K562 (cell line): ENCODE results near the gene LUC7L. TPM values are rescaled to one million over a fixed set of nuclear protein-coding genes. Genes with fewer than 3 reads are reported as not detected.

Experiments used
- STAT6 ChIP-seq: sonication (generic); formaldehyde crosslinking; IDR thresholded peaks from 2 replicates; pipeline ENCODE4 v1.8.1; 2023; ENCODE audit warnings: mild to moderate bottlenecking, missing genetic modification reagents
- ZNF232 ChIP-seq: sonication (generic); formaldehyde crosslinking; IDR thresholded peaks from 2 replicates; pipeline ENCODE4 v1.8.0; 2022; ENCODE audit warnings: mild to moderate bottlenecking, missing genetic modification reagents
- ZNF766 ChIP-seq: fragments of 200-800 bp; sonication (Bioruptor generic); conservative IDR thresholded peaks from 2 replicates; pipeline ENCODE4 v1.6.1; 2016; ENCODE audit warnings: missing genetic modification characterization, missing compliant biosample characterization
- ZSCAN29 ChIP-seq: fragments of 450-650 bp; IDR thresholded peaks from 2 replicates; pipeline ENCODE4 v1.6.1; 2017
- polyA plus RNA-seq, 8 experiments: library from polyadenylated mRNA; depleted of rRNA in 4 of 8; stranded (reverse) in 5 of 8; unstranded in 3 of 8; fragments of >200 nt; fragmentation: Nextera tagmentation in 2 of 8; fragmentation: Illumina TruSeq in 1 of 8; extraction: Ambion mirVana in 2 of 8; extraction: Trizol in 1 of 8; gene quantifications; 2 replicates each; pipeline versions ENCODE4 v1.2.1 to v1.2.3, GENCODE V29; 2011 to 2014; ENCODE audit warnings: inconsistent platforms in 1 of 8, missing spikeins in 1 of 8
- total RNA-seq, 7 experiments: library from RNA; depleted of rRNA in 6 of 7; stranded (reverse); fragments of >200 nt in 6 of 7; fragmentation: Illumina TruSeq in 2 of 7; extraction: Trizol in 2 of 7; gene quantifications; 2 replicates each; pipeline versions ENCODE4 v1.2.1 to v1.2.3, GENCODE V29; 2011 to 2021; ENCODE audit warnings: low replicate concordance in 1 of 7
- TF ChIP-seq, protein P1 (sequence below), 2 experiments: fragments of 250-450 bp in 1 of 2; fragments of 450-650 bp in 1 of 2; sonication (Bioruptor Pico) in 1 of 2; IDR thresholded peaks; 2 replicates each; pipeline versions ENCODE4 v1.6.1 to v1.8.0; 2016 to 2021; ENCODE audit warnings: mild to moderate bottlenecking in 2 of 2, moderate library complexity in 2 of 2, missing compliant biosample characterization in 1 of 2, missing genetic modification characterization in 1 of 2

Gene LUC7L
- total and polyA plus RNA-seq, 9 of the 15 experiments (the other 6 are each of a cell fraction or from before 2014, with no cell fraction given): 1.7 to 93.3 (median 59.5) TPM

DNA sequence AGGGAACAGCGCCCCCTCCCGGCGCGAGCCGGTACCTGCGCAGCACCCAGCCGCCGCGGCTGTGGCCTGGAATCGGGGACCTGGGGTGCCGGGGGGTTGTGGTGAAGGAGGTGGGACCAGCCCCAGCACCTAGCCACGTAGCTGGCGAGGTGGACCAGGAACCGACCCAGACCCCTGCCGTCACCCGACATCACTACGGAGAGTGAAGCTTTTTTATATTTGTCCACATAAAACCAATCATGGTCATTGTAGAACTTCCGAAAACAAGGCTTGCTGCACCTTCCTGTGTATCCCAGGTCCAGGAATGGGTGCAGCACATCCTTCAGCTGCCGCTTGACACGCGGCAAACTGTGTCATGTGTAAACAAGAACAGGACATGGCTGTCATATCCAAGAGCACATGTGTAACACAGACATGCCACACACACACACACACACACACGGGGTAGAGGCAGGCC, 47.7 kb downstream of the LUC7L start (continued):
- TF ChIP-seq ZNF766 (no peak), STAT6 (CRISPR knock-in tag) (no peak; the same call in 1 of the 2 replicates), ZNF232 (CRISPR knock-in tag) (no peak), ZSCAN29 (no peak)
- TF ChIP-seq, protein P1, sequence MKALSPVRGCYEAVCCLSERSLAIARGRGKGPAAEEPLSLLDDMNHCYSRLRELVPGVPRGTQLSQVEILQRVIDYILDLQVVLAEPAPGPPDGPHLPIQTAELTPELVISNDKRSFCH (CRISPR knock-in tag; IDR thresholded peaks at IDR 0.05): no peak
- TF ChIP-seq, protein P1 (tag; IDR thresholded peaks at IDR 0.05): no peak
